B cell (primary cell): ENCODE data around the gene ALS2CL. TPM values are rescaled to one million over a fixed set of nuclear protein-coding genes. Genes with fewer than 3 reads are reported as not detected.

Source experiments
- ATAC-seq: fragments of 200-7000 bp; cut with Tn5 transposase; one replicate; pipeline ENCODE4 v1.10.0; 2021; ENCODE audit warnings: low read depth, mild to moderate bottlenecking, moderate number of reproducible peaks, moderate library complexity
- CTCF ChIA-PET: fragments of 350-600 bp; sonication (Branson Sonifier 250); formaldehyde crosslinking; loops from one replicate; lab custom pipeline; 2021; ENCODE audit warnings: antibody characterized with exemption, inconsistent platforms; lab: Charles Lee
- POLR2A ChIA-PET: fragments of 350-600 bp; sonication (Branson Sonifier 250); formaldehyde crosslinking; loops from one replicate; lab custom pipeline; 2021; ENCODE audit warnings: antibody characterized with exemption; lab: Charles Lee
- DNase-seq: peaks from one replicate; pipeline ENCODE4 v3.0.0; 2013
- H2AFZ ChIP-seq: 2 replicates; pipeline ENCODE4 v1.6.1; 2012; ENCODE audit warnings: mild to moderate bottlenecking, low read depth, low read length; ENCODE audit not compliant: insufficient read depth, poor library complexity, severe bottlenecking
- H3K27ac ChIP-seq, 2 donors: 1 replicate in 1 of 2; 2 replicates in 1 of 2; pipeline ENCODE4 v1.5.1; 2012 to 2013; ENCODE audit warnings: low read length in 2 of 2, mild to moderate bottlenecking in 2 of 2, moderate library complexity in 1 of 2
- H3K27me3 ChIP-seq, 4 experiments: fragments of 200-600 bp in 1 of 4; sonication (generic) in 1 of 4; replicated peaks in 1 of 4; 1 replicate in 2 of 4; 2 replicates in 2 of 4; pipeline versions ENCODE4 v1.6.1 to v1.7.0; 2013 to 2016; ENCODE audit warnings: low read length in 3 of 4, mild to moderate bottlenecking in 2 of 4, mixed read lengths in 1 of 4, moderate library complexity in 1 of 4; ENCODE audit not compliant: insufficient read depth in 4 of 4, control insufficient read depth in 3 of 4; ENCODE audit errors: control extremely low read depth in 1 of 4
- H3K36me3 ChIP-seq, 2 experiments: replicated peaks in 1 of 2; 1 replicate in 1 of 2; 2 replicates in 1 of 2; pipeline versions ENCODE4 v1.6.1 to v1.7.1; 2013; ENCODE audit warnings: low read length in 1 of 2; ENCODE audit not compliant: insufficient read depth in 2 of 2, control insufficient read depth in 1 of 2; ENCODE audit errors: control extremely low read depth in 1 of 2, extremely low read depth in 1 of 2
- H3K4me1 ChIP-seq, 2 donors: fragments of 200-600 bp in 1 of 2; sonication (generic) in 1 of 2; 1 replicate in 1 of 2; 2 replicates in 1 of 2; pipeline versions ENCODE4 v1.5.1 to v1.6.1; 2013 to 2017; ENCODE audit warnings: low read length in 2 of 2; ENCODE audit not compliant: control insufficient read depth in 2 of 2, insufficient read depth in 2 of 2
- H3K4me2 ChIP-seq: replicated peaks from 2 replicates; pipeline ENCODE3; 2012; ENCODE audit warnings: mild to moderate bottlenecking, low read depth, low read length; ENCODE audit not compliant: poor library complexity, severe bottlenecking
- H3K4me3 ChIP-seq, 5 experiments: fragments of 200-600 bp in 1 of 5; sonication (generic) in 1 of 5; 1 replicate in 3 of 5; 2 replicates in 2 of 5; pipeline versions ENCODE4 v1.5.1 to v1.7.0; 2011 to 2016; ENCODE audit warnings: low read length in 4 of 5, mild to moderate bottlenecking in 4 of 5, low read depth in 2 of 5, control low read depth in 1 of 5, moderate library complexity in 1 of 5; ENCODE audit not compliant: insufficient read depth in 1 of 5; ENCODE audit errors: control extremely low read depth in 1 of 5, extremely low read depth in 1 of 5
- H3K79me2 ChIP-seq: fragments of 200-600 bp; sonication (generic); one replicate; pipeline ENCODE4 v1.6.0; 2016; ENCODE audit warnings: low read length; ENCODE audit not compliant: control insufficient read depth, insufficient read depth
- H3K9ac ChIP-seq: fragments of 200-600 bp; sonication (generic); 2 replicates; pipeline ENCODE4 v1.6.1; 2017; ENCODE audit warnings: mild to moderate bottlenecking, low read length, moderate library complexity
- H3K9me3 ChIP-seq, 3 donors: one replicate each; pipeline versions ENCODE4 v1.6.1 to v1.7.1; 2013; ENCODE audit warnings: low read length in 2 of 3; ENCODE audit not compliant: control insufficient read depth in 2 of 3, insufficient read depth in 1 of 3; ENCODE audit errors: control extremely low read depth in 1 of 3
- H4K20me1 ChIP-seq: 2 replicates; pipeline ENCODE4 v1.6.0; 2012; ENCODE audit warnings: mild to moderate bottlenecking, low read length; ENCODE audit not compliant: insufficient read depth, control insufficient read depth, poor library complexity, severe bottlenecking
- H3K27ac Mint-ChIP-seq: one replicate; pipeline ENCODE4 v1.8.0; 2021; ENCODE audit warnings: mixed read lengths
- H3K27me3 Mint-ChIP-seq: one replicate; pipeline ENCODE4 v1.8.0; 2021; ENCODE audit warnings: mixed read lengths
- H3K4me1 Mint-ChIP-seq: one replicate; pipeline ENCODE4 v1.8.0; 2021; ENCODE audit warnings: mixed read lengths
- H3K4me3 Mint-ChIP-seq: one replicate; pipeline ENCODE4 v1.8.0; 2021; ENCODE audit warnings: mixed read lengths
- H3K9me3 Mint-ChIP-seq: one replicate; pipeline ENCODE4 v1.8.0; 2022; ENCODE audit warnings: mixed read lengths; ENCODE audit not compliant: insufficient read depth
- EZH2 ChIP-seq: IDR thresholded peaks from 2 replicates; pipeline ENCODE4 v1.6.1; 2012; ENCODE audit warnings: borderline replicate concordance, low read depth, mild to moderate bottlenecking, moderate library complexity, low read length; ENCODE audit not compliant: insufficient read depth, poor library complexity, severe bottlenecking
- WGBS: methylation state at CpG from one replicate; pipeline ENCODE4 v1.1.5; 2013; ENCODE audit warnings: missing lambda C conversion rate; ENCODE audit not compliant: insufficient coverage; 5-methylcytosine and 5-hydroxymethylcytosine counted together
- intact Hi-C: fragments of 100-400 bp; cut with micrococcal nuclease; formaldehyde crosslinking; loops from one replicate; pipeline ENCODE4 v1.10.0; 2022
- polyA plus RNA-seq: library from polyadenylated mRNA; depleted of rRNA; stranded (reverse); fragments of >200 nt; gene quantifications from 2 replicates; pipeline ENCODE4 v1.2.3, GENCODE V29; 2012
- total RNA-seq, 2 donors: library from RNA; stranded (reverse); fragments of 120-200 nt in 1 of 2; gene quantifications; 1 replicate in 1 of 2; 2 replicates in 1 of 2; pipeline versions ENCODE4 v1.2.3 to v1.2.4, GENCODE V29; 2013 to 2022
- TF ChIP-seq, protein P1 (sequence below): fragments of 200-600 bp; IDR thresholded peaks from one replicate; pipeline ENCODE4 v1.8.0; 2022; ENCODE audit warnings: antibody characterized with exemption, mild to moderate bottlenecking

The ALS2CL gene
- total and polyA plus RNA-seq, 2 donors (not counting 1 experiment from before 2014, with no cell fraction given) = 0.22 to 0.30 TPM

DNA sequence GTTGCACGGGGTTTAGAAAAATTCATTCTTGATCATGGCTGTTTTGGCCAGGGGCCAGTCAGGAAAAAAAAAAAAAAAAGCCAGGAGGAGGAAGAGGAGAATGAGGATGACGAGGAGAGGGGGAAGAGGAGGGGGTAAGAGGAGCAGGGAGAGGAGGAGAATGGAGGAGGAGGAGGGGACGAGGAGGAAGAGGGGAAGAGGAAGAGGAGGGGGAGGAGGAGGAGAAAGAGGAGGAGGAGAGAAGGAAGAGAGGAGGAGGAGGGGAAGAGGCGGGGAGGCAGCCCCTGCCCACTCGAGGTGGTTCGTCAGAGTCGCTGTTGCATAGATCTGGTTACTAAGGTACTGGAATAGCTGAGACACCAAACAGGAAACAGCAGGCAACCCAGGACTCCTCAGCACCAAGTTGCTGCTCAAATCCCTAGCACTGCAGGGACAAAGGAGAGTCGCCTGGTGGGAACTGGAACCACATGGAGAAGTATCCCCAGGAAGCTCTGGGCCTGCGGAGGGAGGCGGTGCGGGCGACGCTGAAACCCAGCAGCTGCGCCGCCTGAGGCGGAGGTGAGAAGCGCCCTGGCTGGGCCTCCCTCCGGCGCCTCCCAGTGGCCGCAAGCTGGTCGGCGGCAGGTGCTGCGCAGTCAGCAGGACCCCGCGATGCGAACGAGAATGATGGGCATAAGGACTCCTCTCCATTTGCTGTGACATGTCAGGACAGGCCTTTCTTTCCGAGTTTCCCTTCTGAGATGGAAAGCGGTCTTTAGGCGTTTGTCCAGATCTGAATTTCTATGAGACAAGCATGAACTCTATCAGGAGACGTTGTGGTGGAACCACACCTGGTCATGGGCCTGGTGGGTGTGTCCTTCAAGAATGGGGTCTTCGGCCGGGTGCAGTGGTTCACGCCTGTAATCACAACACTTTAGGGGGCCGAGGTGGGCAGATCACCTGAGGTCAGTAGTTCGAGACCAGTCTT lies 63.6 kb downstream of the ALS2CL start:
- H3K27ac ChIP-seq = no peak overlapping the region
- Mint-ChIP-seq H3K27me3 (no peaks in the 10 kb centered on the region), H3K9me3 (no peaks in the 10 kb centered on the region), H3K27ac (peak overlapping the region; percentile 46), H3K4me3 (peak overlapping the region; percentile 76), H3K4me1 (peaks cover 14% of the 10 kb centered on the region)
- DNase-seq (peak; percentile 85), ATAC-seq (peak; percentile 98)
- peak overlapping the region; percentile 85 for H2AFZ ChIP-seq
- no peaks in the 10 kb centered on the region for H3K79me2 ChIP-seq
- H4K20me1 ChIP-seq = no peaks in the 10 kb centered on the region
- WGBS = 10% methylated on average over 36 of the region's 36 CpGs
- peaks cover 4 to 11% of the 10 kb centered on the region in 2 donors for H3K4me1 ChIP-seq
- no peaks in the 10 kb centered on the region for H3K9me3 ChIP-seq
- ChIA-PET POLR2A (interaction anchor here (0.5 to 2.0 kb wide), 4 partner anchors 91 to 222 kb away, joined by 3 to 7 read pairs (median 6); no protein-coding TSS in a partner anchor), CTCF (interaction anchor here (0.6 to 9.0 kb wide), 28 partner anchors 10 to 746 kb away, joined by 3 to 253 read pairs (median 4); no protein-coding TSS in a partner anchor)
- peak overlapping the region in 4 of 5 experiments; percentile 7 to 47 (median 44) for H3K4me3 ChIP-seq
- no peak for TF ChIP-seq EZH2
- TF ChIP-seq, protein P1, sequence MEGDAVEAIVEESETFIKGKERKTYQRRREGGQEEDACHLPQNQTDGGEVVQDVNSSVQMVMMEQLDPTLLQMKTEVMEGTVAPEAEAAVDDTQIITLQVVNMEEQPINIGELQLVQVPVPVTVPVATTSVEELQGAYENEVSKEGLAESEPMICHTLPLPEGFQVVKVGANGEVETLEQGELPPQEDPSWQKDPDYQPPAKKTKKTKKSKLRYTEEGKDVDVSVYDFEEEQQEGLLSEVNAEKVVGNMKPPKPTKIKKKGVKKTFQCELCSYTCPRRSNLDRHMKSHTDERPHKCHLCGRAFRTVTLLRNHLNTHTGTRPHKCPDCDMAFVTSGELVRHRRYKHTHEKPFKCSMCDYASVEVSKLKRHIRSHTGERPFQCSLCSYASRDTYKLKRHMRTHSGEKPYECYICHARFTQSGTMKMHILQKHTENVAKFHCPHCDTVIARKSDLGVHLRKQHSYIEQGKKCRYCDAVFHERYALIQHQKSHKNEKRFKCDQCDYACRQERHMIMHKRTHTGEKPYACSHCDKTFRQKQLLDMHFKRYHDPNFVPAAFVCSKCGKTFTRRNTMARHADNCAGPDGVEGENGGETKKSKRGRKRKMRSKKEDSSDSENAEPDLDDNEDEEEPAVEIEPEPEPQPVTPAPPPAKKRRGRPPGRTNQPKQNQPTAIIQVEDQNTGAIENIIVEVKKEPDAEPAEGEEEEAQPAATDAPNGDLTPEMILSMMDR = peak; percentile 98
- H3K27me3 ChIP-seq = no peaks in the 10 kb centered on the region
- no peaks in the 10 kb centered on the region for H3K36me3 ChIP-seq
- intact Hi-C loops = loop anchor here (1.0 kb wide), 2 partner anchors 72 to 142 kb away; no protein-coding TSS in a partner anchor
- peak overlapping the region; percentile 55 for H3K9ac ChIP-seq
- H3K4me2 ChIP-seq = peak overlapping the region; percentile 80
